Esophagus squamous epithelium (tissue), 5 donors: Measurements from ENCODE around the gene NPNT. TPM values are rescaled to one million over a fixed set of nuclear protein-coding genes. Genes with fewer than 3 reads are reported as not detected.
"Not testable (repeated sequence)": the region's sequence is repeated elsewhere in the genome, so short reads cannot be mapped to it uniquely, and the experiment has no call there.

Experiments used
- DNase-seq: peaks from one replicate; lab custom pipeline; 2025; lab: John Stamatoyannopoulos, UW
- H3K27ac ChIP-seq, 4 donors: fragments of 200-600 bp; sonication (generic); one replicate each; pipeline ENCODE4 v1.5.1; 2016 to 2019; ENCODE audit warnings: mild to moderate bottlenecking in 1 of 4
- H3K27me3 ChIP-seq, 4 donors: fragments of 200-600 bp; sonication (generic); 1 replicate in 3 of 4; 2 replicates in 1 of 4; pipeline versions ENCODE4 v1.5.1 to v1.6.0; 2017 to 2021; ENCODE audit warnings: antibody characterized with exemption in 1 of 4
- H3K36me3 ChIP-seq, 3 donors: fragments of 200-600 bp; sonication (generic); one replicate each; pipeline ENCODE4 v1.5.1; 2016 to 2019
- H3K4me1 ChIP-seq, 3 donors: fragments of 200-600 bp; sonication (generic); one replicate each; pipeline ENCODE4 v1.5.1; 2017 to 2019
- H3K4me3 ChIP-seq, 4 donors: fragments of 200-600 bp; sonication (generic); 1 replicate in 3 of 4; 2 replicates in 1 of 4; pipeline ENCODE4 v1.5.1; 2016 to 2019; ENCODE audit warnings: mild to moderate bottlenecking in 2 of 4, moderate library complexity in 1 of 4
- H3K9me3 ChIP-seq, 3 donors: fragments of 200-600 bp; sonication (generic); one replicate each; pipeline ENCODE4 v1.5.1; 2016 to 2019
- CTCF ChIP-seq, 6 experiments: fragments of 450-650 bp in 4 of 6; fragments of 200-600 bp in 2 of 6; sonication (generic) in 2 of 6; IDR thresholded peaks; one replicate each; pipeline ENCODE4 v1.5.1; 2016 to 2019; ENCODE audit warnings: antibody characterized with exemption in 6 of 6, mild to moderate bottlenecking in 4 of 6, moderate library complexity in 4 of 6
- POLR2A ChIP-seq, 4 donors: fragments of 450-650 bp; IDR thresholded peaks; one replicate each; pipeline ENCODE4 v1.6.1; 2017; ENCODE audit warnings: antibody characterized with exemption in 4 of 4, mild to moderate bottlenecking in 4 of 4, moderate library complexity in 3 of 4
- whole genome bisulfite sequencing, 2 donors: methylation state at CpG; one replicate each; pipeline ENCODE4 v1.1.5; 2018; 5-methylcytosine and 5-hydroxymethylcytosine counted together
- intact Hi-C: fragments of 100-400 bp; cut with DNase I; formaldehyde crosslinking; loops from one replicate; pipeline ENCODE4 v1.15.0; 2022
- total RNA-seq, 4 donors: library from RNA; depleted of rRNA; stranded (reverse); fragments of >200 nt; gene quantifications; one replicate each; pipeline ENCODE4 v1.1.0, GENCODE V29; 2016
- donor health status: DM: yes; HTN: yes; CAD: no.

NPNT gene
- total RNA-seq = 10 to 100 TPM in 3 of 4 donors, 1 to 10 TPM in 1; 7.5 to 17.2 (median 15.7) TPM

GRCh38 chr4:105894660-105895582, at the start of gene NPNT:
NPNT (plus strand) TSS chr4:105895471; CDS start chr4:105895653, 182 bp downstream.
- WGBS, 2 donors = 0 to 2% methylated on average over 14 to 16 of the region's 56 CpGs
- TF ChIP-seq POLR2A (IDR thresholded peaks at IDR 0.05) (no peak), CTCF (IDR thresholded peaks at IDR 0.05) (no peak)
- peaks cover 0 to 19% (median 0%) of the 10 kb centered on the region in 4 donors for H3K27me3 ChIP-seq
- no peaks in the 10 kb centered on the region for H3K9me3 ChIP-seq
- intact Hi-C loops = no loop called here
- H3K4me3 ChIP-seq = peak within 1 kb of the TSS; percentile 57 to 78 (median 71)
- no peak for DNase-seq
- peaks cover 0 to 42% (median 4%) of the 10 kb centered on the region in 3 donors for H3K4me1 ChIP-seq
- no peaks in the 10 kb centered on the region for H3K36me3 ChIP-seq
- peak within 1 kb of the TSS; percentile 79 to 82 (median 80) for H3K27ac ChIP-seq

GRCh38 chr4:105845559-105845958, 49.7 kb upstream of the NPNT start:
- no peaks in the 10 kb centered on the region for H3K27me3 ChIP-seq
- intact Hi-C loops = no loop called here
- 73 to 89% methylated on average over 3 of the region's 3 CpGs for WGBS, 2 donors
- no peaks in the 10 kb centered on the region for H3K9me3 ChIP-seq
- H3K27ac ChIP-seq = no peak overlapping the region
- no peak for TF ChIP-seq CTCF (IDR thresholded peaks at IDR 0.05)
- no peak for TF ChIP-seq POLR2A (IDR thresholded peaks at IDR 0.05)
- H3K4me1 ChIP-seq = no peaks in the 10 kb centered on the region
- no peak for DNase-seq
- peaks cover 0 to 13% (median 0%) of the 10 kb centered on the region in 3 donors for H3K36me3 ChIP-seq
- no peak overlapping the region for H3K4me3 ChIP-seq

- 88 to 89% methylated on average over 6 of the region's 6 CpGs for WGBS, 2 donors
- H3K27me3 ChIP-seq, intact Hi-C loops, H3K4me3 ChIP-seq, H3K9me3 ChIP-seq, H3K27ac ChIP-seq, H3K4me1 ChIP-seq, H3K36me3 ChIP-seq, DNase-seq: not testable (repeated sequence)
These were observed 46.9 kb upstream of the NPNT start for GRCh38 chr4:105848359-105848758.

- intact Hi-C loops = no loop called here
These were observed 44.1 kb upstream of the NPNT start for GRCh38 chr4:105851196-105851595.

GRCh38 chr4:105852230-105852629, 43.0 kb upstream of the NPNT start:
- H3K4me1 ChIP-seq, H3K27me3 ChIP-seq, intact Hi-C loops, H3K4me3 ChIP-seq, H3K36me3 ChIP-seq, H3K27ac ChIP-seq, H3K9me3 ChIP-seq, DNase-seq: not testable (repeated sequence)
- 97 to 100% methylated on average over 2 of the region's 2 CpGs for WGBS, 2 donors

More at GRCh38 chr4:105851196-105851595, 44.1 kb upstream of the NPNT start:
- H3K4me1 ChIP-seq = no peaks in the 10 kb centered on the region
- H3K27me3 ChIP-seq = no peaks in the 10 kb centered on the region
- no peak for TF ChIP-seq POLR2A (IDR thresholded peaks at IDR 0.05)
- no peak for TF ChIP-seq CTCF (IDR thresholded peaks at IDR 0.05)
- no peak for DNase-seq
- no peak overlapping the region for H3K27ac ChIP-seq
- H3K36me3 ChIP-seq = no peaks in the 10 kb centered on the region
- WGBS, 2 donors = 99 to 100% methylated on average over 3 of the region's 3 CpGs
- H3K4me3 ChIP-seq = no peak overlapping the region
- no peaks in the 10 kb centered on the region for H3K9me3 ChIP-seq

GRCh38 chr4:105858466-105859040, 36.7 kb upstream of the NPNT start:
- DNase-seq = no peak
- no peaks in the 10 kb centered on the region for H3K4me1 ChIP-seq
- H3K27me3 ChIP-seq = no peaks in the 10 kb centered on the region
- no peak overlapping the region for H3K4me3 ChIP-seq
- 71 to 82% methylated on average over 7 to 9 of the region's 10 CpGs for WGBS, 2 donors
- intact Hi-C loops = no loop called here
- no peak overlapping the region for H3K27ac ChIP-seq
- peaks cover 0 to 8% (median 4%) of the 10 kb centered on the region in 3 donors for H3K9me3 ChIP-seq
- no peaks in the 10 kb centered on the region for H3K36me3 ChIP-seq
- TF ChIP-seq CTCF (IDR thresholded peaks at IDR 0.05) (no peak), POLR2A (IDR thresholded peaks at IDR 0.05) (no peak)
